Stimulated activated CD8-positive, alpha-beta memory T cell treated with anti-CD3 and anti-CD28 coated beads, Interleukin-15, amount 100 ng/mL, for 4 hours (primary cell): ENCODE measurements around the gene RIMKLB.

Experiments used
- DNase-seq, 2 donors: peaks; one replicate each; pipeline ENCODE4 v3.0.0-alpha.2; 2020; ENCODE audit warnings: low read depth in 2 of 2

The RIMKLB gene, protein sequence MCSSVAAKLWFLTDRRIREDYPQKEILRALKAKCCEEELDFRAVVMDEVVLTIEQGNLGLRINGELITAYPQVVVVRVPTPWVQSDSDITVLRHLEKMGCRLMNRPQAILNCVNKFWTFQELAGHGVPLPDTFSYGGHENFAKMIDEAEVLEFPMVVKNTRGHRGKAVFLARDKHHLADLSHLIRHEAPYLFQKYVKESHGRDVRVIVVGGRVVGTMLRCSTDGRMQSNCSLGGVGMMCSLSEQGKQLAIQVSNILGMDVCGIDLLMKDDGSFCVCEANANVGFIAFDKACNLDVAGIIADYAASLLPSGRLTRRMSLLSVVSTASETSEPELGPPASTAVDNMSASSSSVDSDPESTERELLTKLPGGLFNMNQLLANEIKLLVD

GRCh38 chr12:8697476-8698131, at the start of gene RIMKLB:
Gene RIMKLB (plus strand): TSS chr12:8697991. CDS start chr12:8713867, 15,876 bp downstream.
- peak; percentile 75 to 80 for DNase-seq

DNA sequence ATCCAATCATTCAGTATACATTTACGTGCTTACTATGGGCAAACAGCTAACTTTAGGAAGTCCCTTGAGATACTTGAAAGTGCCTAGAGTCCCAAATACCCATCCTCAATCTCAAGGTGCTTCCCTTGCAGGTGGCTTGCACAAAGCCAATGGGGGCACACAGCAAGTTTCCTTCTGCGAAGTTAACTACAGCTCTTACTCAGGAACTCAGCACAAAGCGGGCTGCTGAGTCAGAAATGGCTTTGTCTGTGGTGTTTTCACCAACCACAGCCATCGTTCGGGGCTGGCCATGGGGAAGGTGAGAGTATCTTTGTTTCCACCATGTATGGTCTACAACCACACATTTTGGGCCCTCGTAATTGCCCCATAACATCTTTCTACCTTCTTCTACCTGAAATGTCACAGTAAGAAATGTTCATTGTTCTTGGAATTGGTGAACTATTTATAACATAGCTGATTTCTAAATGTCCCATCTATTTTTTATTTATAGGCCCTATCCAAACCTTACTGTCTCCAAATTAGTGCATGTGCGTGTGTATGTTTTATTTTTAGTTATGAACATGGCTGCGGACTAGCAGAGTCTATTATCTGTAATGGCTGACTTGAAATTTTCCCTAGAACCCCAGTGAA, 49.1 kb upstream of the RIMKLB start:
- DNase-seq: peak; percentile 26 to 36

DNA sequence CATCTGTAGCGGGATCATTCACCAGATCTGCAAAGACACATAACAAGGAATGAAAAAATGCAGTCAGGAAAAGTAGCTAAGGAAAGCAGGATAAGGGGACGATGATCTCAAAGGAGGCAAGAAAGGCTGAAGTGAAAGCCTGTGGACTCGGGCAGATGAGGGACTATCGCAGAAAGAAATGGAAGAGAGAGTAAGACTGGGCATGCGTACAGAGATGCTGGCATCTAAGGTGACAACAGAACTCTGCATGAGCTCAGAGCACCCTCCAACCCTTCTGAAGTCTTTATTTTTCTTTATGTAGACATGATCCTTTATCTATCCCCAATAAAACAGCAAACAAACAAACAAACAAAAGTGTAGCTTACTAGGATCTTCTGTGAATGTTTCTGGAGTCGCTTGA, 42.4 kb upstream of the RIMKLB start:
- DNase-seq: no peak

DNA sequence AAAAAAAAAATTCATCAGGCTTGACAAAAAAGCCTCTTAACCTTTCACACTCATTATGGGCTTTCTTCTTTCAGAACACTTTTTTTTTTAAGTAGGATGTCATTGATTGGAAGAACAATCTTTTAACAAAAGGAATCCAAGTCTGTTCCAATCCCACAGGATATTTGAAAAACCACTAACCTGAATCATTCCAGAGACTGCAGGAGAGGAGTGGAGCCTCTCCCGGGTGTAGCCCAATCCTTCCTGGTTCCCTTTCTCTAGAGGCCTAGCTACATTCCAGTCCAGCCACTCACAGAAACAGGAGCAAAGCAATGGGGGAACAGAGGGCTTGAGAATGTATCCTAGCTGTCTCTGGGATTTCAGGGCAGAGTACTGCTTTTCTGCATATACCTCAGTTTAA, 39.4 kb upstream of the RIMKLB start:
- no peak for DNase-seq

GRCh38 chr12:8661016-8661415, 36.8 kb upstream of the RIMKLB start:
- DNase-seq: no peak

DNA sequence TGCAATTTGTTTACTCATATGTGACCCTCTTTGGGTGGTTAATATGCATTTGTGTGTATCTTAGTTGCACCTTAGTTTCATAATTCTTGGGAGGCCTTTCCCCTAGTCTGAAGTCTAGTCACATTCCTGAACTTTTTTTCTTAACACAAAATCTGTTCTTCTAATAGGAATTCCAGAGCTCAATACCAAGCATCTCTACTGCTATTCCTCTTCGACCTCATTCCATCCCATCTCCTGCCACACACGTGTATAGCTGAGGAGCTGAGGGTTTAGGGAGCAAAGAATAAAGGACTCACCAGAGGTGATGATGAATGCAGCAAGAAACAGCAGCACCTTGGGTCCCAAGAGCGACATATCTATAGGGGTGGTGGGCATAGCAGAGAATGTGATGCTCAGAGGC, 36.0 kb upstream of the RIMKLB start:
- no peak for DNase-seq

GRCh38 chr12:8662593-8662992, 35.2 kb upstream of the RIMKLB start, which contains the start of gene MFAP5:
Gene MFAP5 (minus strand): TSS chr12:8662826. CDS start chr12:8662104, 722 bp downstream.
- DNase-seq: no peak

- DNase-seq: no peak
Measured at GRCh38 chr12:8664228-8664913, 33.4 kb upstream of the RIMKLB start.

- no peak for DNase-seq
Measured at GRCh38 chr12:8665759-8666158, 32.0 kb upstream of the RIMKLB start.

DNA sequence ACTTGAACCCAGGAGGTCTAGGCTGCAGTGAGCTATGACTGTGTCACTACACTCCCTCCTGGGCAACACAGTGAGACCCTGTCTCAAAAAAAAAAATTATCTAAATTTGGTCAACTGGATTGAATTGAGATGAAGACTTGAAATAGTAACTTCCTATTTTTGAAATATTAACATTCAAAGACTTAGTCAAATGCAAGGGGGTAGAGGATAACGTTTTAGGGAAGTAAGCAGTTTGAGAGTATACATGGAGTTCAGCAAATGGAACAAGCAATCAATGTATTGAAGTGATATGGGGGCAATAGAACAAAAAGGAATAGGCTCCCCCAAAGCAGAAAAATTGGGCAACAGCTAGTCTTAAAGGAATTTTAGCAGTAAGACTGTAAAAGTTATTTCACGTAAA, 30.5 kb upstream of the RIMKLB start:
- DNase-seq: no peak

- DNase-seq: no peak
Measured at GRCh38 chr12:8668441-8668840, 29.4 kb upstream of the RIMKLB start.

DNA sequence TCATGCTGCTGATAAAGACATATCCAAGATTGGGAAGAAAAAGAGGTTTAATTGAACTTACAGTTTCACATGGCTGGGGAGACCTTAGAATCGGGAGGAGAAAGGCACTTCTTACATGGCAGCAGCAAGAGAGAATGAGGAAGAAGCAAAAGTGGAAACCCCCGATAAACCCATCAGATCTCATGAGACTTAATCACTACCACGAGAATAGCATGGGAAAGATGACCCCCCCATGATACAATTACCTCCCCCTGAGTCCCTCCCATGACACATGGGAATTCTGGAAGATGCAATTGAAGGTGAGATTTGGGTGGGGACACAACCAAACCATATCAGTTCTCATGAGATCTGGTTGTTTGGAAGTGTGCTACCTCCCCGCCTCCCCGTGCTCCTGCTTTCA, 25.4 kb upstream of the RIMKLB start:
- DNase-seq: no peak

GRCh38 chr12:8675591-8676036, 22.2 kb upstream of the RIMKLB start:
- DNase-seq: no peak

- no peak for DNase-seq
Measured at GRCh38 chr12:8676651-8677050, 21.1 kb upstream of the RIMKLB start.

DNA sequence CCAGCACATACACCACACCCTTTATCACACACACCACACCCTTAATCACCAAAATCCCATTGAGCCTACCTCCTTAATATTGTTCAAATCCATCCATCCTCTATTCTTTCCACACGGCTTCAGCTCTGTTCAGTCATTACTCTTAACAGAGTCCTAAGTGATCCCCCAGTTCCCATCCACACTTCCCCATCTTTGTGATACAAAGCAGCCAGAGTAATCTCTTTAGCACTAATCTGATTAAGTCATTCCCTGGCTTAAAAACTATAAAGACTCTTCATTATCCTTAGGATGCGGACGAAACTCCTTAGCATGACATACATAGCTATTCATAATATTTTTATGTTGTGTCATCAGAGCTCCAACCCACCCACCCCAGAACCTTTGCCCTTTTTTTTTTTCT, 20.4 kb upstream of the RIMKLB start:
- no peak for DNase-seq

- no peak for DNase-seq
Measured at GRCh38 chr12:8678661-8679111, 19.1 kb upstream of the RIMKLB start.

- DNase-seq: no peak
Measured at GRCh38 chr12:8680533-8680932, 17.3 kb upstream of the RIMKLB start.

DNA sequence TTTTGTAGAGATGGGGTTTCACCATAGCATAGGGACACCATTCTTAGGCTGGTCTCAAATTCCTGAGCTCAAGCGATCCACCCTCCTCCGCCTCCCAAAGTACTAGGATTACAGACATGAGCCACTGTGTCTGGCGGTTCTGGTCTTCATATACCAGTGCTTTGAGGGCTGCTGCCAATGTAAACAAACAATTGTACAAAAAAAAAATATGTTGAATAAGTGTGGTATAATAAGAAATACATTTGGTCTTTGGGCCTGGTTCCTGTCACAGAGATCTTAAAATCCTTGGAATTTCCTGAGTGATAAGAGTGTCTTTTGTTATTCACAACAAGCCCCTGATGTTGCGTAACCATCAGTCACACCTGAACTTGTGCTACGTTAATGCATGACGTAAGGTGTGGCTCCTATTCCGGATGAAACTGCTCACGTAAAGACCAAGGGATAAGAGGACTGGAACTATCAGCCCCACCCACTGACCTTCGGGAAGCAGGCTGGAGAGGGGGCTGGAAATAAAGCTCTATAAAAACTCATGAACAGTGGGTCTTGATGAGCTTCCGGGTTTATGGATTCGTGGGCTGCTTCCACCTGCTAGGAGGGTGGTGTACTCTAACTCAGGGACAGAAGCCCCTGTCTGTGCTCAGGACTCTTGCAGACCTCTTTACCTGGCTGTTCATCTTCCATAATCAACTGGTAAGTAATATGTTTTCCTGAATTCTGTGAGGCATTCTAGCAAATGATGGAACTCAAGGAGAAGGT, 16.5 kb upstream of the RIMKLB start:
- no peak for DNase-seq

DNA sequence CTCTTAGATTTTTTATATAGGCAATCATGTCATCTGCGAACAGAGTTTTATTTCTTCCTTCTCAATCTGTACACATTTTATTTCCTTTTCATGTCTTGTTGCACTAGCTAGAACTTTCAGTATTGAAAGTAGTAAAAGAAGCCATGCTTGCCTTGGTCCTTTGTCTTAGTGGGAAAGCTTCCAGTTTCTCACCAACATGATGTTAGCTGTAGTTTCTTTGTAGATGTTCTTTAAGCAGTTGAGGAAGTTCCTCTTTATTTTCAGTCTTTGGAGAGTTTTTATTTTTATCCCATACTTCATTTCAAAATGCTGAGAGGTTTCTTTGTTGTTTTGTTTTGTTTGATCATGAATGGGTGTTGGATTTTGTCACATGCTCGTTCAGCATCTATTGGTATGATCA, 12.7 kb upstream of the RIMKLB start:
- DNase-seq: no peak

GRCh38 chr12:8687846-8688601, 9.8 kb upstream of the RIMKLB start:
- no peak for DNase-seq

GRCh38 chr12:8689681-8690080, 8.1 kb upstream of the RIMKLB start:
- no peak for DNase-seq
